Prostate gland (tissue), 2 donors: Measurements from ENCODE around the gene NFYC.

Experiments used
- CTCF ChIP-seq, 4 experiments: fragments of 200-600 bp in 2 of 4; fragments of 450-650 bp in 2 of 4; sonication (generic) in 2 of 4; IDR thresholded peaks; 1 replicate in 3 of 4; 2 replicates in 1 of 4; pipeline ENCODE4 v1.5.1; 2016 to 2019; ENCODE audit warnings: antibody characterized with exemption in 4 of 4, mild to moderate bottlenecking in 2 of 4, moderate library complexity in 2 of 4
- POLR2AphosphoS5 ChIP-seq: sonication (generic); formaldehyde crosslinking; IDR thresholded peaks from one replicate; pipeline ENCODE4 v1.6.1; 2017; ENCODE audit warnings: antibody characterized with exemption

- no peak for TF ChIP-seq CTCF (IDR thresholded peaks at IDR 0.05)
- no peak for TF ChIP-seq POLR2AphosphoS5
Observed at GRCh38 chr1:40794048-40794447, 102.5 kb downstream of the NFYC start.
